Stimulated activated effector memory CD8-positive, alpha-beta T cell treated with anti-CD3 and anti-CD28 coated beads, Interleukin-12 subunit alpha, Interleukin-12 subunit beta, amount 100 ng/mL, for 72 hours (primary cell): ENCODE data around the gene CLDN24.

Experiments used
- ATAC-seq: fragments of 150-1000 bp; cut with Tn5 transposase; 2 replicates; pipeline ENCODE4 v1.10.0; 2021
- DNase-seq, 2 donors: peaks; one replicate each; pipeline ENCODE4 v3.0.0; 2021 to 2022; ENCODE audit warnings: low spot score in 2 of 2
- H3K27ac Mint-ChIP-seq: one replicate; pipeline ENCODE4 v1.8.0; 2022; ENCODE audit warnings: mild to moderate bottlenecking, mixed read lengths
- H3K36me3 Mint-ChIP-seq: one replicate; pipeline ENCODE4 v1.8.0; 2022; ENCODE audit warnings: mild to moderate bottlenecking, mixed read lengths
- H3K4me1 Mint-ChIP-seq: one replicate; pipeline ENCODE4 v1.8.0; 2022; ENCODE audit warnings: mixed read lengths
- H3K4me3 Mint-ChIP-seq: one replicate; pipeline ENCODE4 v1.8.0; 2022; ENCODE audit warnings: mild to moderate bottlenecking, mixed read lengths
- H3K9me3 Mint-ChIP-seq: one replicate; pipeline ENCODE4 v1.8.0; 2022; ENCODE audit warnings: mixed read lengths

CLDN24 gene

GRCh38 chr4:183350317-183351071, 28.3 kb upstream of the CLDN24 start:
- DNase-seq: no peak
- Mint-ChIP-seq H3K4me1 (peaks cover 22% of the 10 kb centered on the region), H3K4me3 (no peak overlapping the region)

GRCh38 chr4:183349673-183350072, 27.4 kb upstream of the CLDN24 start:
- no peaks in the 10 kb centered on the region for H3K36me3 Mint-ChIP-seq
- no peaks in the 10 kb centered on the region for H3K9me3 Mint-ChIP-seq
- H3K4me1 Mint-ChIP-seq: peaks cover 22% of the 10 kb centered on the region
- ATAC-seq (peak; percentile 31), DNase-seq (no peak)
- peak overlapping the region; percentile 72 for H3K27ac Mint-ChIP-seq
- peak overlapping the region; percentile 19 for H3K4me3 Mint-ChIP-seq

More at GRCh38 chr4:183350317-183351071, 28.3 kb upstream of the CLDN24 start:
- Mint-ChIP-seq H3K36me3 (no peaks in the 10 kb centered on the region), H3K27ac (no peak overlapping the region), H3K9me3 (no peaks in the 10 kb centered on the region)
- ATAC-seq: no peak

GRCh38 chr4:183348706-183349659, 26.8 kb upstream of the CLDN24 start:
- DNase-seq (peak in 1 of 2 donors; percentile 64), ATAC-seq (peak; percentile 96)
- peak overlapping the region; percentile 19 for H3K4me3 Mint-ChIP-seq
- H3K27ac Mint-ChIP-seq: peak overlapping the region; percentile 72
- H3K36me3 Mint-ChIP-seq: no peaks in the 10 kb centered on the region
- H3K4me1 Mint-ChIP-seq: peaks cover 22% of the 10 kb centered on the region
- H3K9me3 Mint-ChIP-seq: no peaks in the 10 kb centered on the region

- Mint-ChIP-seq H3K4me1 (peaks cover 24% of the 10 kb centered on the region), H3K4me3 (no peak overlapping the region), H3K9me3 (no peaks in the 10 kb centered on the region), H3K27ac (no peak overlapping the region), H3K36me3 (no peaks in the 10 kb centered on the region)
- ATAC-seq: no peak
- no peak for DNase-seq
These were observed 25.9 kb upstream of the CLDN24 start for GRCh38 chr4:183348136-183348535.

- Mint-ChIP-seq H3K4me1 (peaks cover 27% of the 10 kb centered on the region), H3K27ac (no peak overlapping the region), H3K36me3 (no peaks in the 10 kb centered on the region), H3K4me3 (no peak overlapping the region), H3K9me3 (no peaks in the 10 kb centered on the region)
- DNase-seq (no peak), ATAC-seq (no peak)
These were observed 25.3 kb upstream of the CLDN24 start for GRCh38 chr4:183347566-183347965.

- DNase-seq (no peak), ATAC-seq (no peak)
- Mint-ChIP-seq H3K36me3 (no peaks in the 10 kb centered on the region), H3K27ac (no peak overlapping the region), H3K9me3 (no peaks in the 10 kb centered on the region), H3K4me1 (peaks cover 27% of the 10 kb centered on the region), H3K4me3 (no peak overlapping the region)
These were observed 24.9 kb upstream of the CLDN24 start for GRCh38 chr4:183347146-183347545.

- H3K4me1 Mint-ChIP-seq: peaks cover 22% of the 10 kb centered on the region
- no peak overlapping the region for H3K4me3 Mint-ChIP-seq
- H3K36me3 Mint-ChIP-seq: no peaks in the 10 kb centered on the region
- ATAC-seq (no peak), DNase-seq (no peak)
- no peaks in the 10 kb centered on the region for H3K9me3 Mint-ChIP-seq
- no peak overlapping the region for H3K27ac Mint-ChIP-seq
These were observed 23.0 kb upstream of the CLDN24 start for GRCh38 chr4:183345261-183345660.

GRCh38 chr4:183344523-183345255, 22.5 kb upstream of the CLDN24 start:
- ATAC-seq (no peak), DNase-seq (no peak)
- H3K36me3 Mint-ChIP-seq: no peaks in the 10 kb centered on the region
- no peak overlapping the region for H3K27ac Mint-ChIP-seq
- H3K4me1 Mint-ChIP-seq: peaks cover 19% of the 10 kb centered on the region
- no peaks in the 10 kb centered on the region for H3K9me3 Mint-ChIP-seq
- H3K4me3 Mint-ChIP-seq: no peak overlapping the region

- Mint-ChIP-seq H3K27ac (no peak overlapping the region), H3K4me1 (peaks cover 9% of the 10 kb centered on the region), H3K36me3 (no peaks in the 10 kb centered on the region), H3K9me3 (no peaks in the 10 kb centered on the region), H3K4me3 (no peak overlapping the region)
- ATAC-seq (no peak), DNase-seq (no peak)
These were observed 21.5 kb upstream of the CLDN24 start for GRCh38 chr4:183343730-183344129.

GRCh38 chr4:183342541-183343533, 20.6 kb upstream of the CLDN24 start:
- DNase-seq (no peak), ATAC-seq (peak; percentile 55)
- peak overlapping the region; percentile 16 for H3K4me3 Mint-ChIP-seq
- H3K4me1 Mint-ChIP-seq: peaks cover 5% of the 10 kb centered on the region
- no peaks in the 10 kb centered on the region for H3K9me3 Mint-ChIP-seq
- no peak overlapping the region for H3K27ac Mint-ChIP-seq
- H3K36me3 Mint-ChIP-seq: no peaks in the 10 kb centered on the region

GRCh38 chr4:183337833-183338232, 15.6 kb upstream of the CLDN24 start:
- Mint-ChIP-seq H3K9me3 (no peaks in the 10 kb centered on the region), H3K4me3 (no peak overlapping the region), H3K36me3 (no peaks in the 10 kb centered on the region), H3K27ac (peak overlapping the region; percentile 43), H3K4me1 (peaks cover 8% of the 10 kb centered on the region)
- no peak for ATAC-seq
- no peak for DNase-seq

GRCh38 chr4:183337349-183337748, 15.1 kb upstream of the CLDN24 start:
- DNase-seq (no peak), ATAC-seq (no peak)
- Mint-ChIP-seq H3K4me3 (no peak overlapping the region), H3K36me3 (no peaks in the 10 kb centered on the region), H3K27ac (no peak overlapping the region), H3K9me3 (no peaks in the 10 kb centered on the region), H3K4me1 (peaks cover 8% of the 10 kb centered on the region)

- Mint-ChIP-seq H3K36me3 (no peaks in the 10 kb centered on the region), H3K9me3 (no peaks in the 10 kb centered on the region), H3K4me3 (no peak overlapping the region), H3K4me1 (peaks cover 8% of the 10 kb centered on the region), H3K27ac (no peak overlapping the region)
- DNase-seq (no peak), ATAC-seq (peak; percentile 81)
These were observed 13.2 kb upstream of the CLDN24 start for GRCh38 chr4:183335369-183335940.

GRCh38 chr4:183333983-183334382, 11.8 kb upstream of the CLDN24 start:
- Mint-ChIP-seq H3K27ac (no peak overlapping the region), H3K4me1 (peaks cover 8% of the 10 kb centered on the region), H3K9me3 (no peaks in the 10 kb centered on the region), H3K4me3 (no peak overlapping the region), H3K36me3 (no peaks in the 10 kb centered on the region)
- no peak for ATAC-seq
- no peak for DNase-seq
